Ovary (tissue), 3 donors: ENCODE data around the gene GLA.

Source experiments
- POLR2A ChIP-seq: fragments of 450-650 bp; IDR thresholded peaks from one replicate; pipeline ENCODE4 v1.6.1; 2017; ENCODE audit warnings: antibody characterized with exemption, mild to moderate bottlenecking, moderate library complexity
- TF ChIP-seq, protein P1 (sequence below), 3 donors: fragments of 450-650 bp in 2 of 3; fragments of 200-600 bp in 1 of 3; IDR thresholded peaks; one replicate each; pipeline versions ENCODE4 v1.5.1 to v1.8.0; 2016 to 2022; ENCODE audit warnings: antibody characterized with exemption in 3 of 3, mild to moderate bottlenecking in 1 of 3
- donor health status: DM: no; HTN: no; CAD: no.

DNA sequence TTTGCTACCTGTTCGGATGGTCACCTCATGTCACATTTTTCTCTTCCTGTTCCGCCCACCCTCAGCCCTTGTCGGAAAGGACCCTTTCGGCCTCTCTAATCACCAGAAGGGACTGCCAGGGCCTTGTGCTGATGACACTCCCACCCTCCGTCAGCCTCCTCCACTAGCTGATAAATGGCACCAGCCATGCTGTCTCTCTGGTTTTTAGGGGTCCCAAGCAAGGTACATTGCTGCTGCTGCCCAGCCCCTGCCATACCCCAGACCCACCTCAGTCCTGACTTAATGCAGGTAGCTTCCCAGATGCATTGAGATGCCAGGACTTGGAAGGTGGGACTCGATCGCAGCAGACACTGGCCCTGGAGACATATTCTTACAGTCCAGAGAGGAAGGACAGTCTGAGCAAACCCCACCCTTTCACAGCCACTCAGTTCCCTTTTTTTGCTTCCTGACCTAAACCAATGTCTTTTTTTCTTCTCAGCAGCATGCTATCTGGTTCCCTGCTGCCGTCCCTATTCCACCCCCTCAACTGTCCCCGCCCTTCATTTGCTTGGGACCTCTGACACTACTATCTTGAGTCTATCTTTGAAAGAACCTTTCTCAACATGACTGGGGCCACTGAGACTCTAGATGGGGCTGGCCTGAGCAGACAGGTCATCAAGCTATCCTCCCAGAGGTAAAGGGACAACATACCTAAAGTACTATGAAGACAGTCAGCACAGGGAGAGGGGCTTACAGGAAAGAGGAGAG is 21.8 kb downstream of the GLA start, which contains the start of gene BTK:
- TF ChIP-seq POLR2A: no peak
- TF ChIP-seq, protein P1, sequence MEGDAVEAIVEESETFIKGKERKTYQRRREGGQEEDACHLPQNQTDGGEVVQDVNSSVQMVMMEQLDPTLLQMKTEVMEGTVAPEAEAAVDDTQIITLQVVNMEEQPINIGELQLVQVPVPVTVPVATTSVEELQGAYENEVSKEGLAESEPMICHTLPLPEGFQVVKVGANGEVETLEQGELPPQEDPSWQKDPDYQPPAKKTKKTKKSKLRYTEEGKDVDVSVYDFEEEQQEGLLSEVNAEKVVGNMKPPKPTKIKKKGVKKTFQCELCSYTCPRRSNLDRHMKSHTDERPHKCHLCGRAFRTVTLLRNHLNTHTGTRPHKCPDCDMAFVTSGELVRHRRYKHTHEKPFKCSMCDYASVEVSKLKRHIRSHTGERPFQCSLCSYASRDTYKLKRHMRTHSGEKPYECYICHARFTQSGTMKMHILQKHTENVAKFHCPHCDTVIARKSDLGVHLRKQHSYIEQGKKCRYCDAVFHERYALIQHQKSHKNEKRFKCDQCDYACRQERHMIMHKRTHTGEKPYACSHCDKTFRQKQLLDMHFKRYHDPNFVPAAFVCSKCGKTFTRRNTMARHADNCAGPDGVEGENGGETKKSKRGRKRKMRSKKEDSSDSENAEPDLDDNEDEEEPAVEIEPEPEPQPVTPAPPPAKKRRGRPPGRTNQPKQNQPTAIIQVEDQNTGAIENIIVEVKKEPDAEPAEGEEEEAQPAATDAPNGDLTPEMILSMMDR (IDR thresholded peaks at IDR 0.05): no peak
